Duodenal mucosa (tissue), 2 donors: Measurements from ENCODE around the gene FSTL4.
A peak's percentile ranks its signal among the peaks of the same experiment; 100 is the strongest.

Source experiments
- H3K27ac ChIP-seq: one replicate; pipeline ENCODE4 v1.7.0; 2013; ENCODE audit warnings: low read depth, low read length
- H3K27me3 ChIP-seq, 2 donors: one replicate each; pipeline ENCODE4 v1.7.0; 2013; ENCODE audit warnings: low read length in 2 of 2, control low read depth in 1 of 2; ENCODE audit not compliant: insufficient read depth in 2 of 2, control insufficient read depth in 1 of 2
- H3K36me3 ChIP-seq, 2 donors: one replicate each; pipeline ENCODE4 v1.7.0; 2013; ENCODE audit warnings: low read length in 2 of 2, control low read depth in 1 of 2; ENCODE audit not compliant: insufficient read depth in 2 of 2, control insufficient read depth in 1 of 2
- H3K4me1 ChIP-seq, 2 donors: one replicate each; pipeline ENCODE4 v1.7.0; 2013; ENCODE audit warnings: low read length in 2 of 2, control low read depth in 1 of 2; ENCODE audit not compliant: insufficient read depth in 2 of 2, control insufficient read depth in 1 of 2
- H3K4me3 ChIP-seq, 2 donors: one replicate each; pipeline ENCODE4 v1.7.0; 2013; ENCODE audit warnings: low read length in 2 of 2, low read depth in 1 of 2
- H3K9ac ChIP-seq, 2 donors: one replicate each; pipeline ENCODE4 v1.7.0; 2013; ENCODE audit warnings: low read length in 2 of 2, low read depth in 1 of 2
- H3K9me3 ChIP-seq, 2 donors: one replicate each; pipeline ENCODE4 v1.7.0; 2013; ENCODE audit warnings: low read length in 2 of 2, control low read depth in 1 of 2; ENCODE audit not compliant: control insufficient read depth in 1 of 2

Gene FSTL4

DNA sequence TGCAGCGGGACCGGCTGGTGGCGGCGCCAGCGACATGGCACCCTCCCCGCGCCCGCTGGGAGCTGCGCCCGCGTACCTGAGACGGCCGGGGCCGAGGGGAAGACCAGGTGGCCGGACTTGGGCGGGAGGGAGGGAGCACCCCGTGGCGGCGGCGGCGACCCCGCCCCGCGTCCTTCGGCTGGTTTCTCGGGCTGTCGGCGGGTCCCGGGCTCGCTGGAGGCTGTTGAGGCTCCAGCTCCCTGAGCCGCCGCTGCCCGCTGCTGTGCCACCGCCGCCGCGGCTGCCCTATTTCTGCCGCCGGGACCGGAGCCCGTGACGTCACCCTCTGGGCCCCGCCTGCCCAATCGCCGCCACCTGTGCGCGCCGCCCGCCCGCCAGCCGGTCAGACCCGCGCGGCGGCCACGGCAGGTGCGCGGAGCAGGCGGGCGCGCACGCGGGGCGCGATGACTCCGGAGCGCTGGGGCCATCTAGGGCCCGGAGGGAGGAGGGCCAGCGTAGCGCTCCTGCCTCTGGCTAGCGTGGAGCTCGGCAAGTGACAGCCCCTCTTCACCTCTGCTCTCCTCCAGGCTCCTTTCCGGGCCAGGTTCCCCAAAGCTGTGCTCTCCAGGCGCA lies at the start of gene FSTL4:
Gene FSTL4, minus strand, starts transcription at position 293 of the 612 bp plus-strand sequence.
- H3K4me3 ChIP-seq: peak within 1 kb of the TSS; percentile 43 to 54
- no peak within 1 kb of the TSS for H3K27ac ChIP-seq
- no peak within 1 kb of the TSS for H3K9ac ChIP-seq
- H3K27me3 ChIP-seq: peaks cover 46 to 56% of the 10 kb centered on the region in 2 donors
- H3K4me1 ChIP-seq: peaks cover 5 to 10% of the 10 kb centered on the region in 2 donors
- H3K9me3 ChIP-seq: no peaks in the 10 kb centered on the region
- H3K36me3 ChIP-seq: no peaks in the 10 kb centered on the region

DNA sequence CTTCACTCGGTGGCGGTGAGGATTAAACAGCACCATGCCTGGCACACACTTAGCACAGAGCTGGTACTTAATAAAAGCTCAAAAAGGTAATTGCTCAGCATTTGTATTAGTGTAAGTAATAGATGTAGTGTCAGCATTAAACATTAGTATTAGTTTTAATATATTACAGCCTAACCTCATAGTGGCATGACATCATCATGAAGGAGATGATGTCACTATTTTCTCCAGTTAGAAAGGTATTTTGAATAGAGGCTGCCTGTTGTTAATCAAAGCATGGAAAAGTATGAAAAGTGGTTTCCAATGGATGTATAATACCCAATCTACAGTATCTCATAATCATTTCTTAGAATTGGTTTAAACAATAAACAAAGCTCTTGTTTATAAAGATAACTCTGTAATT lies 49.0 kb upstream of the FSTL4 start:
- Histone ChIP-seq H3K9me3 (no peaks in the 10 kb centered on the region), H3K4me1 (no peaks in the 10 kb centered on the region)

DNA sequence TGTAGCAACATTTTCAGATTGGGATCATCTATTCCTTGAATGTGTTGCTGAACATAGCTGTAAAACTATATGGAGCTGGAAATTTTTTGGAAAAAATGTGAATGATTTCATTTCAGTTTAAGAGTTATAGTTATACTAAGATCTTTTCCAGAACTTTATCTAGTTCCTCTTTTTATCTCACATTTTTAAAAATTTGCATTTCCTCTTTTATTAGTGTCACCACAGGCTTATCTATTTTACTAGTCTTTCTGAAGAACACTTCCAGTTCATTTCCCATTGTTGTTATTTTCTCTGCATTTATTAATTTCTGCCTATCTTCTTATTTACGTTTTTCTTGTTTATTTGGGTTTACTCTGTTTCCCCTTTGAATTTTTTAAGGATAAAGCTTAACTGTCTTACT lies 46.0 kb upstream of the FSTL4 start:
- Histone ChIP-seq H3K4me3 (no peak overlapping the region), H3K36me3 (no peaks in the 10 kb centered on the region), H3K9ac (no peak overlapping the region), H3K9me3 (no peaks in the 10 kb centered on the region), H3K27me3 (no peaks in the 10 kb centered on the region), H3K4me1 (no peaks in the 10 kb centered on the region), H3K27ac (no peak overlapping the region)

More for the DNA sequence above, 49.0 kb upstream of the FSTL4 start:
- Histone ChIP-seq H3K27me3 (no peaks in the 10 kb centered on the region), H3K36me3 (no peaks in the 10 kb centered on the region), H3K4me3 (no peak overlapping the region), H3K27ac (no peak overlapping the region), H3K9ac (no peak overlapping the region)

DNA sequence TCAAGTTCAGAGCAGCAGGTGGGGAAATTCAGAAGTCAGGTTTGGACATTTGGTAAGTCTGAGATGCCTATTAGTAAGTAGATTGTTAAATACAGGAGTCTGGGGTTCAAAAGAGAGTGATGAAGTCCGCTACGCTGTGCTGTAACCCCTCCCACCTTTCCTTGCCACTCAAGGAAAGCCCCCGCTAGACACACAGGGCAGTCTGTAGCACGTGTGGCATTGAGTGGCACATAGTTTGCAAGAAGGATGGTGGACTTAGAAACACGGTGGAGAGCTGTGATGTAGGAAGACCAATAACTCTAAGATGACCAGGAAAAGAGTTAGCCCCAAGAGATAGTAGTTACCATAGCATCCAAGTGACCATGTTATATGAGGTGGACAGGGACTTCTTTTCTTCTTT lies 44.7 kb upstream of the FSTL4 start:
- Histone ChIP-seq H3K27me3 (no peaks in the 10 kb centered on the region), H3K4me1 (no peaks in the 10 kb centered on the region), H3K9ac (no peak overlapping the region), H3K27ac (no peak overlapping the region), H3K36me3 (no peaks in the 10 kb centered on the region), H3K9me3 (no peaks in the 10 kb centered on the region), H3K4me3 (no peak overlapping the region)

DNA sequence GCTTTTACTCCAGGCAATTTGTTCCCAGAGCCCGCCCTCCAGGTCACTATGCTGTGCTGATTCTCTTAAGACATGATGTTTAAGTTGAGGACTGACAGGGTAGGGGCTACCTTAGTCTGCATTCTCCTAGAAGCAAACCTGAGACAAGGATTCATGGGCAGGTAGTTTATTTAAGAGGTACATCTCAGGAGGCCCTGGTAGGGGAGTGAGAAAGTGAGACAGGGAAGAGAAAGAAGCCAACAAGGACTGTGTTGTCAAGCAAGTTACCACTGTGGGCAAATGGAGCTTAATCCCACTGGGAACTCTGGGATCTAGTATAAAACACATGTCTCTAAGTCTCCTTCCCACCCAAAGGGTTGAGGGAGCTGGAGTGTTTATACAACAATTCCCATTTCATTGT lies 43.6 kb upstream of the FSTL4 start:
- Histone ChIP-seq H3K9ac (no peak overlapping the region), H3K4me1 (no peaks in the 10 kb centered on the region), H3K27ac (no peak overlapping the region), H3K4me3 (no peak overlapping the region), H3K36me3 (no peaks in the 10 kb centered on the region), H3K9me3 (no peaks in the 10 kb centered on the region), H3K27me3 (no peaks in the 10 kb centered on the region)

DNA sequence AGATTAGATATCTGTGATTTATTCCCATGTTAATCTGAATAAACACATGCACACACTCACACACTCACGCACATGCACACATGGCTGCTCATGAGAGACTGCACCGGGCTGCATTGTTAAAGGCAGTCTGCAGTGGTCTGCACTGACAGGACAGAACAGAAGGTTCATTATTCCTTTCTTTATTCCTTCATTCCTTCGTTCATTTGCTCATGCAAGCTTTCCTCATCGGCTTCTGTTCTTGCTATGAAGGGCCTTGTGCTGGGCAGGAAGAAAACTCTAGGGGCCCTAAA lies 41.4 kb upstream of the FSTL4 start:
- Histone ChIP-seq H3K27ac (no peak overlapping the region), H3K4me1 (no peaks in the 10 kb centered on the region), H3K36me3 (no peaks in the 10 kb centered on the region), H3K4me3 (no peak overlapping the region), H3K9ac (no peak overlapping the region), H3K27me3 (no peaks in the 10 kb centered on the region), H3K9me3 (no peaks in the 10 kb centered on the region)

DNA sequence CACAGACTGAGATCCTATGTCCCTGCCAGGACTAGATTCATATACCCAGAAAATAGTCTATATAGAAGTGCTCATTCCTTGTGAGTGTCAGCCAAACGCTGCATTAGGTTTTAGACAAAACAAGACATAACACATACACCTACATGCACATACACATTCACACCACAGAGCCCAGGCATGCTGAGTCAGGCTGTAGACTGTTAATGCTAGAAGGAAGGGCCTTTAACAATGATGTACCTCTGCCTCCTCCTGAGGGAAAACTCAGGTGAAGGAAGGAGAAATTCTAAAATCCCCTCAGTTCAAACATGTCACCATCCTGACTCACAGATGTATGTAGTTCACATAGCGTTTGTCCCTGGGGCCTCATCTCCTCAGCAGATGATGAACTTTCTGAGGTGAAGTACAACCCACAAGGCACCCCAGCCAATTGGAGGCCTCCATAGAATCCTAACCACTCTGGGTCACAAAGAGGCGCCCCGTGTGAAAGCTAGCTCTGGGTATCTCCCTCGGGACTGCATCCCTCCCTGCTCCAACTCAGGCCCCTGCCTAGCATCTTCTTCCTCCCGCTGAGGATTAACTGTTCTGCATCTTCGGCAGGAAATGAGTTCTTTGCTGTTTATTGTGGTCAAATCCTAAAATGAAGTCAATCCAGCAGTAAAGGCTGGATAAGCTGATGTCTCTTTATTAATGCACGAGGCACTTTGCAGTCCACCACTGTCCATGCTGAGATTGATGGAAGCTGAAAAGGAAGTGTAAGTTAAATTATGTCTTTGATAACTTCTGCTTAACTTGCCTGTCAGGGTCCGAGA lies 40.8 kb upstream of the FSTL4 start:
- Histone ChIP-seq H3K4me3 (no peak overlapping the region), H3K9ac (no peak overlapping the region), H3K27me3 (no peaks in the 10 kb centered on the region), H3K27ac (no peak overlapping the region), H3K36me3 (no peaks in the 10 kb centered on the region), H3K4me1 (no peaks in the 10 kb centered on the region), H3K9me3 (no peaks in the 10 kb centered on the region)

DNA sequence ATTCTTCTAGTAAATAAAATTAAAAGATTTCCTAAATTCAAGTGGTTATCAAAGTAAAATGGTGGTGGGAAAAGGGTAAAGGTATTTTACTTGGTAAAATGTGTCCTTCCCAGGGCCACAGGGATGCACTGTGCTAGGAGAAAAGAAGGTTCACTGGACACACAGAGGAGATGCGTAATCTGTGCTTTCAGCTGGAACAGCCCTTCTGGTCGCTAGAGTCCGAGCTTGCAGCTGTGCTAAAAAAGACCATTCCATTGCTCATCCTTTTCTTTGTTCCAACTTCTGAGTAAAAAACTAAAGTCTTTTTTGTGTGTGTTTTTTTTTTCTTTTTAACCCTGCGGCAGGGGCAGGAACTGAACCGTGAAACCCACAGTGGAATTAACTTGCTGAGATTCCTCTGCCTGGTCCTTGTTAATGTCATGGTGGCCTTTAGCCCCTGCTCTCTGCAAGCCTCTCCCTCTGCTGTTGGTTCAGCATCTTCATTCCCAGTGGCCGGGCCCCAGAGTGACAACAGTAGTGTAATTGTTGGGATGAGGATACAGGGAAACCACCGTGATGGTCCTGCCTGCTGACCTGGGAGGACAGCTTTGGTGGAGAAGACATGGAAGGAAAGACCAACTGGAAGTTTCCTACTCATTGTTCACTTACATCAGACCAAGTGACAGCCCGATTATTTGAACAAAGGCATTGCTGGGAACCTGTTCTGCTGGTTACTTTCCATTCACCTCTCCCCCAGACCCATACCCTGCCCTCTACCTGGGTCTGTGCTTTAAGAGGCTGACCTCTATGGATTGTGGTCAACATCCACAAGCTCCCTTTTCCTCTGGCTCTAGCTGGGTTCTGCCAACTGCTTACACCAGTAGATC lies 31.9 kb upstream of the FSTL4 start:
- Histone ChIP-seq H3K9me3 (no peaks in the 10 kb centered on the region), H3K36me3 (no peaks in the 10 kb centered on the region), H3K9ac (no peak overlapping the region), H3K27ac (no peak overlapping the region), H3K27me3 (peaks cover 5 to 7% of the 10 kb centered on the region in 2 donors), H3K4me3 (no peak overlapping the region), H3K4me1 (no peaks in the 10 kb centered on the region)

DNA sequence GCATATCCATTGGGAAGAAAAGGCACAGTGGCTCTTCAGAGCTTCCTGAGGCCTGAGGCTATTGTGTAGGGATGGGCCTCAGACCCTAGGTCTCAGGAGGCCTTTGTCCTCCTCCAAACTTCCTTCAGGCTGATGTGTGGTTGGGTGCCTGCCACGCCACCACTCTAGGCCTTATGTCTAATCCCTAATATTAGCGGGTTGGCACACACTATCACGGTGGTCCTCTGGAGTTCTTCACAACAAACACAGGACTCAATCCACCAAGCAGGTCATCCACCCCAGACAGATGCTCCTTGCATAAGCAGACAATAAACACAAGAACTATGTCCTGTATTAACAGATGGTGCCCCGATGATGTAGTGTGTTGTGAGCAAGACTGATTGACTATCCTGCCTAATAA lies 31.0 kb upstream of the FSTL4 start:
- no peaks in the 10 kb centered on the region for H3K9me3 ChIP-seq
- H3K4me3 ChIP-seq: no peak overlapping the region
- no peaks in the 10 kb centered on the region for H3K36me3 ChIP-seq
- no peak overlapping the region for H3K27ac ChIP-seq
- no peaks in the 10 kb centered on the region for H3K4me1 ChIP-seq
- H3K9ac ChIP-seq: no peak overlapping the region
- H3K27me3 ChIP-seq: peaks cover 6 to 7% of the 10 kb centered on the region in 2 donors

DNA sequence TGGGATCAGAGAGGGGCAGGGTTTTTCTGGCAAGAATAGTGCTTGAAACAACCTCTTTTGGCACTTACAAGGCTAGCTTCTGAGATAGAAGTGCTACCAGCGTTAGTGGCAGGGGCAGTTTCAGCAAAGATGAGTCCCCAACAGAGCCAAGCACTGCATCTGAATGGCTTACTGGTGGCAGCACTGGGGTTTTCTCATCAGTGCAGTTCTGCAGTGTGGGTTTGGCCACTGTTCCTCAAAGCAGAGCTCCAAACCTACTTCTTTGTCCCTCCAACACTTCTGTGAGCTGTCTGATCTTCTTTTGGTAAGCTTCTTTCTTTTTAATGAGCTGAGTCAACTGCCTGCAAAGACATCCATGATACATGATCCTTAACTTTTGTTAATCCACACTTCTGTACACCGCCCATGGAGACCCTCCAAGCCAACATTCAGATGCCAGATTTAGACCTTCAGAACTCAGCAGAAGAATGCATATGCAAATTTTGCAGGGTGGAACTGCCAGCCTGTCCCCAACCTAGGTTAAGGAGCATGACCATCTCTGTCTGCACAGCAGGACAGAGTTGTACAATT lies 29.9 kb upstream of the FSTL4 start:
- Histone ChIP-seq H3K9ac (no peak overlapping the region), H3K27me3 (peaks cover 7% of the 10 kb centered on the region in 2 donors), H3K36me3 (no peaks in the 10 kb centered on the region), H3K4me3 (no peak overlapping the region), H3K27ac (no peak overlapping the region), H3K9me3 (no peaks in the 10 kb centered on the region), H3K4me1 (no peaks in the 10 kb centered on the region)
